H1 (cell line): ENCODE data around the gene PTTG1IP.

ENCODE experiments used
- ATF2 ChIP-seq: IDR thresholded peaks from 2 replicates; pipeline ENCODE4 v1.6.1; 2012; ENCODE audit warnings: low read length, inconsistent platforms
- BRCA1 ChIP-seq: IDR thresholded peaks from 2 replicates; pipeline ENCODE4 v1.6.1; 2012; ENCODE audit warnings: low read depth, low read length, improper control_type of control experiment
- CTCF ChIP-seq, 3 experiments: IDR thresholded peaks; 1 replicate in 2 of 3; 2 replicates in 1 of 3; pipeline versions ENCODE4 v1.5.1 to v1.6.1; 2011; ENCODE audit warnings: low read length in 3 of 3, mild to moderate bottlenecking in 3 of 3, inconsistent platforms in 2 of 3, low read depth in 1 of 3, moderate library complexity in 1 of 3; ENCODE audit not compliant: insufficient read depth in 1 of 3; ENCODE audit errors: control extremely low read depth in 1 of 3
- JUND ChIP-seq: IDR thresholded peaks from 2 replicates; pipeline ENCODE4 v1.6.1; 2011; ENCODE audit warnings: mild to moderate bottlenecking, improper control_type of control experiment, low read length
- NANOG ChIP-seq: IDR thresholded peaks from 2 replicates; pipeline ENCODE4 v1.6.1; 2011; ENCODE audit warnings: low read length, low read depth, mild to moderate bottlenecking, inconsistent platforms; ENCODE audit not compliant: insufficient read depth, poor library complexity, severe bottlenecking
- POLR2AphosphoS5 ChIP-seq: IDR thresholded peaks from 2 replicates; pipeline ENCODE4 v1.6.1; 2011; ENCODE audit warnings: low read depth, low read length
- SP1 ChIP-seq: IDR thresholded peaks from 2 replicates; pipeline ENCODE4 v1.6.1; 2011; ENCODE audit warnings: low read depth, low read length
- TBP ChIP-seq: IDR thresholded peaks from 2 replicates; pipeline ENCODE4 v1.6.1; 2011; ENCODE audit warnings: low read depth, low read length, improper control_type of control experiment
- YY1 ChIP-seq: IDR thresholded peaks from 2 replicates; pipeline ENCODE4 v1.6.1; 2011; ENCODE audit warnings: low read depth, mild to moderate bottlenecking, low read length
- TF ChIP-seq, protein P1 (sequence below): IDR thresholded peaks from 2 replicates; pipeline ENCODE4 v1.6.1; 2011; ENCODE audit warnings: low read depth, mild to moderate bottlenecking, low read length; ENCODE audit not compliant: insufficient read depth

DNA sequence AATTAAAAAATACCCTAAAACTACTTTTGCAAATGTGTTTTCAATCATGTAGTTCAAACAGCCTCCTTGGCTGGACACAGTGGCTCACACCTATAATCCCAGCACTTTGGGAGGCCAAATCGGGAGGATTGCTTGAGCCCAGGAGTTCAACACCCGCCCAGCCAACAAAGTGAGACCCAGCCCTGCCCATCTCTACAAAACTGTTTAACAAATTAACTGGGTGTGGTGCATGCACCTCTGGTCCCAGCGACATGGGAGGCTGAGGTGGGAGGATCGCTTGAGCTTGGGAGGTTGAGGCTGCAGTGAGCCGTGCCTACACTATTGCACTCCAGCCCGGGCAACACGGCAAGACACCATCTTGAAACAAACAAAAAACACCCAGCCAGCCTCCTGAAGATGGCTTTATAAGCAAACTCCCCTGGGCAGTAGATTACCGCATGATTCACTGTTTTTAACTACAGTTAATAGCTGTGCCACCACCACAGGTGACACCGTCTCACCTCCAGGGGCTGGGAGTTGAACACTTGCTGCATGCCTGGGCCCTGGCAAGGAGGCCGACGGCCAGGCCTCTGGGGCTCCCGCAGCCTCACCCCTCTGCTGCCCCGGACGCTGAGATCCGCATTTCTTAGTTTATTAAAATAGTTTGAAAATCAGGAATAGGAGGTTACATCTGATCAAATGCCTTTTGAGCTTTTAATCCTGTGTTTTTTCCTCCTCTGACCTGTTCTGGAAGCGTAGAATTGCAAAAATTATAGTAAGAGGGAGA lies 16.2 kb downstream of the PTTG1IP start:
- TF ChIP-seq NANOG (no peak), CTCF (IDR thresholded peaks at IDR 0.05; ENCODE audit: control extremely low read depth in 1 of 3, insufficient read depth in 1 of 3, low read depth in 1 of 3, low read length in 3 of 3) (no peak), ATF2 (no peak), TBP (no peak), JUND (no peak), YY1 (no peak), BRCA1 (no peak), SP1 (no peak), POLR2AphosphoS5 (no peak)
- TF ChIP-seq, protein P1, sequence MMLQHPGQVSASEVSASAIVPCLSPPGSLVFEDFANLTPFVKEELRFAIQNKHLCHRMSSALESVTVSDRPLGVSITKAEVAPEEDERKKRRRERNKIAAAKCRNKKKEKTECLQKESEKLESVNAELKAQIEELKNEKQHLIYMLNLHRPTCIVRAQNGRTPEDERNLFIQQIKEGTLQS = no peak
